Colonic mucosa (tissue), 4 donors: ENCODE data around the gene SPRN. TPM values are rescaled to one million over a fixed set of nuclear protein-coding genes. Genes with fewer than 3 reads are reported as not detected.
A peak's percentile ranks its signal among the peaks of the same experiment; 100 is the strongest.
"Not testable (repeated sequence)": the region's sequence is repeated elsewhere in the genome, so short reads cannot be mapped to it uniquely, and the experiment has no call there.

Experiments used
- DNase-seq: peaks from one replicate; pipeline ENCODE4 v3.0.0-alpha.2; 2020
- H3K27ac ChIP-seq: fragments of 200-600 bp; one replicate; pipeline ENCODE4 v1.8.0; 2021
- H3K27me3 ChIP-seq: fragments of 200-600 bp; one replicate; pipeline ENCODE4 v1.8.0; 2021
- H3K36me3 ChIP-seq: fragments of 200-600 bp; one replicate; pipeline ENCODE4 v1.8.0; 2021
- H3K4me1 ChIP-seq: fragments of 200-600 bp; one replicate; pipeline ENCODE4 v1.8.0; 2021; ENCODE audit warnings: mild to moderate bottlenecking
- H3K4me3 ChIP-seq: fragments of 200-600 bp; one replicate; pipeline ENCODE4 v1.8.0; 2021
- H3K9ac ChIP-seq, 2 donors: one replicate each; pipeline ENCODE4 v1.7.0; 2013; ENCODE audit warnings: control low read depth in 2 of 2, low read depth in 2 of 2, low read length in 2 of 2
- H3K9me3 ChIP-seq: fragments of 200-600 bp; one replicate; pipeline ENCODE4 v1.8.0; 2021
- intact Hi-C: fragments of 100-400 bp; cut with DNase I; formaldehyde crosslinking; loops from one replicate; pipeline ENCODE4 v1.14.1; 2022
- total RNA-seq, 2 donors: library from RNA; stranded (reverse); fragmentation: NEBNext Ultra II Directional in 1 of 2; extraction: Animal tissue kit (Norgen Biotek cat#: 25700) in 1 of 2; gene quantifications; one replicate each; pipeline ENCODE4 v1.2.1, GENCODE V29; 2021
- TF ChIP-seq, protein P1 (sequence below): fragments of 200-600 bp; IDR thresholded peaks from one replicate; pipeline ENCODE4 v1.8.0; 2022; ENCODE audit warnings: antibody characterized with exemption, mild to moderate bottlenecking
- donor health status: healthy.
- donor health status: DM: no; HTN: no; CAD: no.
- donor health status: DM: no; HTN: no; CAD: no.

SPRN gene
- total RNA-seq, 2 donors from 2014 or later = not detected

DNA sequence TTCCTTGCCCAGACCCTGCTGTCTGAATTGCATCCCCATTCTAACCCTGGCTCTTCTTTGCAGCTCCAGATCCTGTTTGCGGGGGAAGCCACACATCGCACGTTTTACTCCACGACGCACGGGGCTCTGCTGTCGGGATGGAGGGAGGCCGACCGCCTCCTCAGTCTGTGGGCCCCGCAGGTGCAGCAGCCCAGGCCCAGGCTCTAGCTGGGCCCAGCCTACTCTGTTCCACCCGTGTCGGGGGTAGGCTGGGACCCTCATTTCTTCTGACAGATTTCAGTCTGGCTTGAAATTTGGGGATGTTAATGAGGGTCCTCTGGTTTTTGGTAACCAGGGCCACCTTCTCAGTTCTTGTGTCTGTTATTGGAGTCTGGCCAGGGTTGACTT lies 33.2 kb downstream of the SPRN start:
- no peaks in the 10 kb centered on the region for H3K9me3 ChIP-seq
- TF ChIP-seq, protein P1, sequence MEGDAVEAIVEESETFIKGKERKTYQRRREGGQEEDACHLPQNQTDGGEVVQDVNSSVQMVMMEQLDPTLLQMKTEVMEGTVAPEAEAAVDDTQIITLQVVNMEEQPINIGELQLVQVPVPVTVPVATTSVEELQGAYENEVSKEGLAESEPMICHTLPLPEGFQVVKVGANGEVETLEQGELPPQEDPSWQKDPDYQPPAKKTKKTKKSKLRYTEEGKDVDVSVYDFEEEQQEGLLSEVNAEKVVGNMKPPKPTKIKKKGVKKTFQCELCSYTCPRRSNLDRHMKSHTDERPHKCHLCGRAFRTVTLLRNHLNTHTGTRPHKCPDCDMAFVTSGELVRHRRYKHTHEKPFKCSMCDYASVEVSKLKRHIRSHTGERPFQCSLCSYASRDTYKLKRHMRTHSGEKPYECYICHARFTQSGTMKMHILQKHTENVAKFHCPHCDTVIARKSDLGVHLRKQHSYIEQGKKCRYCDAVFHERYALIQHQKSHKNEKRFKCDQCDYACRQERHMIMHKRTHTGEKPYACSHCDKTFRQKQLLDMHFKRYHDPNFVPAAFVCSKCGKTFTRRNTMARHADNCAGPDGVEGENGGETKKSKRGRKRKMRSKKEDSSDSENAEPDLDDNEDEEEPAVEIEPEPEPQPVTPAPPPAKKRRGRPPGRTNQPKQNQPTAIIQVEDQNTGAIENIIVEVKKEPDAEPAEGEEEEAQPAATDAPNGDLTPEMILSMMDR = no peak
- H3K27me3 ChIP-seq = no peaks in the 10 kb centered on the region
- no peaks in the 10 kb centered on the region for H3K36me3 ChIP-seq
- H3K9ac ChIP-seq = no peak overlapping the region
- peaks cover 8% of the 10 kb centered on the region for H3K4me1 ChIP-seq
- DNase-seq = no peak
- intact Hi-C loops = no loop called here
- H3K27ac ChIP-seq = no peak overlapping the region
- no peak overlapping the region for H3K4me3 ChIP-seq

DNA sequence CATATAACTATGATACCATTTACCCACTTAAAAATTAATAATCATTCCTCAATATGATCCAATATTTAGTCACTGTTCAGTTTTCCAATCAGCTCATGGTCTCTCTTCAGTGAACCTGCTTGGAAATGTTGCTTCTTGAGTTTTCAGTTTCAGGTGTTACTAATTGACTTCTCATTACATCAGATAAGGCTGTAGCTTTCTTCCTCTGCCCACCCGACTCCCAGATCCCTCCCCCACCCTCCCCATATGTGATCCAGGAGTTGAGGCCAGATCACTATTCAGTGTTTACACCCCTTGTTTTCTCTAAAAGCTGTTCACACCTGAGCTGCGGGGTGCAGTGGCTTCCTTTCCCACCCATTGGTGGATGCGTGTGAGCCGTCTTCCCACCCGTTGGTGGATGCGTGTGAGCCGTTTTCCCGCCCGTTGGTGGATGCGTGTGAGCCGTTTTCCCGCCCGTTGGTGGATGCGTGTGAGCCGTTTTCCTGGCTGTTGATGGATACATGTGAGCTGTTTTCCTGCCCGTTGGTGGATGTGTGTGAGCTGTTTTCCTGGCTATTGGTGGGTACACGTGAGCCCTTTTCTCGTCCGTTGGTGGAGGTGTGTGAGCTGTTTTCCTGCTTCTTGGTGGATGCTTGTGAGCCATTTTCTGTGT lies 33.7 kb downstream of the SPRN start:
- Histone ChIP-seq H3K9me3 (no peaks in the 10 kb centered on the region), H3K9ac (no peak overlapping the region), H3K36me3 (no peaks in the 10 kb centered on the region), H3K4me1 (peaks cover 8% of the 10 kb centered on the region), H3K4me3 (no peak overlapping the region), H3K27ac (peak overlapping the region; percentile 17), H3K27me3 (no peaks in the 10 kb centered on the region)
- TF ChIP-seq, protein P1 = no peak
- DNase-seq = no peak
- intact Hi-C loops = no loop called here

DNA sequence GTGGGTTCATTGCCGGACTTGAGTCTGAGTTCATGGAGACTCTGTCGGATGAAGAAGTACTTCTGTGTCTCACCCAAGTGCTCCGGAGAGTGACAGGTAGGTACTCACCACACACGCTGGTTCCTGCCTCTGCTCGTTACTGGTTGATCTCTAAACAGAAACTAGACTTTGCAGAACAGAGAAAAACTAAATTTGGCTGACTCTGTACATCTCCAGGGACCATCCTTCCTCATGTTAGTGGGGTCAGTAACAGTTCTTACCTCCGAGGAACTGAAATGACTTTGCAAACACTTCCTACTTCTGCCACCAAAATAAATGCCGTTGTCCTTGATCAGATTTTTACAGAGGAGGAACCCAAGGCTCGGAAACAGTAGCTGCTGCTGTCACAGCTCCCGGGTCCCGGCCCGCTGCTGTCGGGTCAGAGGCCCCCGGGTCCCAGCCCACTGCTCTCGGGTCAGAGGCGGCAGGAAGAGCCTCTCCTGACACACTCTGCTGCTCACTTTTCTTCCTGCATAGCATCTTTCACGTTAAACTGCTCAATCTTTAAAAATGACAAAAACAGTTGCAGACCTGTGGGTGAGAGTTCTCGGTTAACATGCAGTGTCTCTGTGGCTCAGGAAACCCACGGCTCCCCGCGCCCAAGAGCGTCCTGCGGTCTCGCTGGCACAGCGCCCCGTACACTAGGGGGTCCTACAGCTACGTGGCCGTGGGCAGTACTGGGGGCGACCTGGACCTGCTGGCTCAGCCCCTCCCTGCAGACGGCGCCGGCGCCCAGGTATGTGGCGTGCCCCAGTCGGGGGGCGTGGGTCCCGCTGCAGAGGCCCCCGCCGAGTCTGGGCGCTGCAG lies 35.2 kb downstream of the SPRN start:
- H3K9ac ChIP-seq = peak overlapping the region in 1 of 2 donors; percentile 16
- intact Hi-C loops = no loop called here
- DNase-seq = no peak
- H3K27me3 ChIP-seq = no peaks in the 10 kb centered on the region
- H3K9me3 ChIP-seq = no peaks in the 10 kb centered on the region
- peak overlapping the region; percentile 7 for H3K4me3 ChIP-seq
- H3K4me1 ChIP-seq = no peaks in the 10 kb centered on the region
- TF ChIP-seq, protein P1 = no peak
- peak overlapping the region; percentile 72 for H3K27ac ChIP-seq
- H3K36me3 ChIP-seq = no peaks in the 10 kb centered on the region

DNA sequence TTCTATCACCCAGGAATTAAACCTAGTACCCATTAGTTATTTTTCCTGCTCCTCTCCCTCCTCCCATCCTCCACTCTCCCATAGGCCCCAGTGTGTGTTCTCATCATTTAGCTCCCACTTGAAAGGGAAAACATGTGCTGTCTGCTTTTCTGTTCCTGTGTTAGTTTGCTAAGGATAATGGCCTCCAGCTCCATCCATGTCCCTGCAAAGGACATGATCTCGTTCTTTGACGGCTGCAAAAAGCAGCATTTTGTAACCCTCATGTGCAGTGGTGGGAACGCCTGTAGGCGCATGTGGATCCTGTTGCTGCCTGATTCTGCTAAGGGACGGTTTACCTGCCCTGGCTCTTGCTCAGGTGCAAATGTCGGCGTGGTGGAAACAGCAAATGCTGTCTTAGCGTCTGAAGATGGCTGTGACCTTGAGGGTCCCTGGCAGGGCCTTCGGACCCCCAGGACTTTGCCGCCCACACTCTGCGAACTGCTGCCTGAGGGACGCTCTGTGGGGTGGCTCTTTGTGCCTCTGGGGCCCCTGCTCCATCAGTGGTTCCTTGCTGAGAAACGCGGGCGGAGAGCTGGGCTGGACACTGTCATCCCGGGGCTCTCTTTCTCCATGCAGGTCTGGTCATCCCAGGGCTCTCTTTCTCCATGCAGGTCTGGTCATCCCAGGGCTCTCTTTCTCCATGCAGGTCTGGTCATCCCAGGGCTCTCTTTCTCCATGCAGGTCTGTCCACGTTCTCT lies 36.0 kb downstream of the SPRN start:
- Histone ChIP-seq H3K36me3 (no peaks in the 10 kb centered on the region), H3K9me3 (no peaks in the 10 kb centered on the region), H3K4me1 (no peaks in the 10 kb centered on the region), H3K27ac (no peak overlapping the region), H3K4me3 (no peak overlapping the region), H3K9ac (peak overlapping the region in 1 of 2 donors; percentile 56), H3K27me3 (no peaks in the 10 kb centered on the region)
- TF ChIP-seq, protein P1 = no peak
- DNase-seq = no peak
- intact Hi-C loops = no loop called here

DNA sequence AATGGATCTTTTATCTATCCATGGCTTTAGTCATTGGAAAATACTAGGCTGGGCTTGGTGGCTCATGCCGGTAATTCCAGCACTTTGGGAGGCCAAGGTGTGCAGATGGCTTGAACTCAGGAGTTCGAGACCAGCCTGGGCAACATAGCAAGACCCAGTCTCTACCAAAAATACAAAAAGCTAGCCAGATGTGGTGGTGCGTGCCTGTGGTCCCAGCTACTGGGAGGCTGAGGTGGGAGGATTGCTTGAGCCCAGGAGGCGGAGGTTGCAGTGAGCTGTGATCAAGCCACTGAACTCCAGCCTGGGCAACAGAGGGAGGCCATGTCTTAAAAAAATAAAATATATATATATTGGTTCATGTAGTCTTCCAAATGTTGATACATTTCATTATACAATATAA lies 37.5 kb downstream of the SPRN start:
- H3K4me3 ChIP-seq, H3K4me1 ChIP-seq, intact Hi-C loops, DNase-seq, H3K9ac ChIP-seq, H3K27me3 ChIP-seq, H3K9me3 ChIP-seq, H3K27ac ChIP-seq, H3K36me3 ChIP-seq: not testable (repeated sequence)
